ENCODE data around the gene TSSK6.

- TF ChIP-seq EZH2 (IDR thresholded peaks at IDR 0.05; ENCODE audit: low read length) (no peak), CTCF (optimal IDR thresholded peaks at IDR 0.05 in 1 of 3, IDR thresholded peaks at IDR 0.05 in 1 of 3, conservative IDR thresholded peaks at IDR 0.05 in 1 of 3; ENCODE audit: extremely low read depth in 1 of 3, insufficient read depth in 2 of 3, low read length in 3 of 3) (no peak)
Measured at GRCh38 chr19:19488875-19489690, 26.3 kb downstream of the TSSK6 start.
